ENCODE results near the gene YAP1.
"Not testable (repeated sequence)": the region's sequence is repeated elsewhere in the genome, so short reads cannot be mapped to it uniquely, and the experiment has no call there.

YAP1 gene

GRCh38 chr11:102166175-102167064 is 56.2 kb downstream of the YAP1 start:
- DNase-seq = no peak

GRCh38 chr11:102168481-102168880 is 58.2 kb downstream of the YAP1 start:
- DNase-seq = no peak

- no peak for DNase-seq
Measured at GRCh38 chr11:102171101-102171500, 60.9 kb downstream of the YAP1 start.

DNA sequence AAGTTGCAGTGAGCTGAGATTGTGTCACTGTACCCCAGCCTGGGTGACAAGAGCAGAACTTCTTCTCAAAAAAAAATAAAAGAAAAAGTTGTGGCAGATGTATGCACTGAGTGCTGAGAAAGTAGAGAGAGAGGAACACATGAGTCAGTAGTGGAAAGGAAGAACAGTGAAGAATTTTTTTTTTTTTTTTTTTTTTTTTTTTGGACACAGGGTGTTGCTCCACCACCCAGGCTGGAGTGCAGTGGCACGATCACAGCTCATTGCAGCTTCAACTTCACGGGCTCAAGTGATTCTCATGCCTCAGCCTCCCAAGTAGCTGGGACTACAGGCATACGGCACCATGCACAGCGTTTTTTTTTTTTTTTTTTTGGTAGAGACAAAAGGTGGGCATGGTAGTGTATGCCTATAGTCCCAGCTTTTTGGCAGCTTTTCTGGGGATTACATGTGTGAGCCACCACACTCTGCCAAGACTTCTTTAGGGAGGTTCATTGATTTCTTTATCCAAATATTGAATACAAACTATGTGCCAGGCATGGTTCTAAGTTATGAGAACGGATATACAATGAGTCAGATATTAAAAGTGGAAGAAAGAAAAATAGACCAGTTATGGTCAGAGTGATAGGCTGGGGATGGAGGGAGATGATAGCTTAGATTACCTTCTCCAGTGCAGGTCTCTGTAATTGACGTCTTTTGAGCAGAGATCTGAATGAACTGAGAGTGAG is 62.0 kb downstream of the YAP1 start:
- no peak for DNase-seq

DNA sequence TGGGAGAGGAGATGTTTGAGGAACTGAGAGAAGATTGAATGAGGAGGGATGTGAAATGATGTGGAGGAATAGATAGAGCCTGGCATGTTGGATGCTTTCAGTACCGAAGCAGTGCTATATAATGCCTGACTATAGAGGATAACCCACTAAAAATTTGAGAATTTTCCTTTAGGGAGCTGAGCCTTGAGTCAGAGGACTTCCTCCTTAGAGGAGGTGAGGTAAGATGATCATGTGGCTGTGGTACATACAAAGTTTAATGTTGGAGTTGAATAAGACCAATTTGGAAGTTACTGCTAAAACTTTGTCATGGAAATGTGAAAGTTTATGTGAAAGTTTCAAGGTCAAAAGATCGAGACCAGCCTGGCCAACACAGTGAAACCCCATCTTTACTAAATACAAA is 66.9 kb downstream of the YAP1 start:
- no peak for DNase-seq

- DNase-seq = peak; percentile 2
Measured at GRCh38 chr11:102177974-102178631, 67.9 kb downstream of the YAP1 start.

GRCh38 chr11:102179371-102179770 is 69.1 kb downstream of the YAP1 start:
- DNase-seq = no peak

- no peak for DNase-seq
Measured at GRCh38 chr11:102184269-102184987, 74.2 kb downstream of the YAP1 start.

DNA sequence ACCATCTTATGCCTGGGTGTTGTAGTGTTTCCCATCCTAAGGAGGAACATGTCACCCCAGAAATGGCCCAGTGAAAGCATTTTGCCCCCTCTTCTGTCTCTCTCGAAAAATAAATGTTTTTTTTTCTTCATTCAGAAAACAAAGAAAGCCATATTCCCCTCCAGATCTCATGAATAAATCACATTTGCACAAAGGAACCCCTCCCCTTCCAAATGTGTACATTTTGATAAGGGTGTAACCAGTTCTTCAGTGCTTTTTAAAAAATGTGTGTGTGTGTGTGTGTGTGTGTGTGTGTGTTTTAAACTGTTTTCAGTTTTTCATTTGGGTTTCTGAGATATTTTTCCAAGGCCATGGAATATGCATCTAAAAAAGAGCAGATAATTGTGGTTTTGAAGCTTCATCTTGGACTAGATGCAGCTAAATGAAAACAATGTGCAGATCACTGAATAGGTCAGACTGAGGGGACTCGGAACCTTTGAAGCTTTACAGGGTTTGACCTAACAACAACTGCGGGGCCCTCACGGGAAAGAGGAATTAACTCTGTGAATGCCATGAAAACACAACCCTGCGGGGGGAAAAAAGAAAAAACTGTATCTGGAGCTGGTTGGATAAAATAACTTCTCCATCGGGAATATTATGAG is 76.4 kb downstream of the YAP1 start:
- DNase-seq = no peak

- DNase-seq = no peak
Measured at GRCh38 chr11:102187416-102188151, 77.3 kb downstream of the YAP1 start.

DNA sequence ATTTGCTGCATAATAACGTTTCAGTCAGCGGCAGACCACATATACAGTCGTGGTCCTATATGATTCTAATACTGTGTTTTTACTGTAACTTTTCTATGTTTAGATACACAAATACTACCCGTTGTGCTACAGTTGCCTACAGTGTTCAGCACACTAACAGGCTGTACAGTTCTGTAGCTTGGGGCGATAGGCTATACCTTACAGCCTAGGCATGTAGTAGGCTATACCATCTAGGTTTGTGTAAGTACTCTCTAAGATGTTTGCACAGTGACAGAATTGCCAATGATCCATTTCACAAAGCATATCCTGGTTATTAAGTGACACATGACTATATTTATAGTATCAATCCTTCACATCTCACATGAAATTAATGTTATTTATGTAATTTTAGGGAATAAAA is 78.2 kb downstream of the YAP1 start:
- no peak for DNase-seq

GRCh38 chr11:102191832-102192231 is 81.6 kb downstream of the YAP1 start:
- no peak for DNase-seq

DNA sequence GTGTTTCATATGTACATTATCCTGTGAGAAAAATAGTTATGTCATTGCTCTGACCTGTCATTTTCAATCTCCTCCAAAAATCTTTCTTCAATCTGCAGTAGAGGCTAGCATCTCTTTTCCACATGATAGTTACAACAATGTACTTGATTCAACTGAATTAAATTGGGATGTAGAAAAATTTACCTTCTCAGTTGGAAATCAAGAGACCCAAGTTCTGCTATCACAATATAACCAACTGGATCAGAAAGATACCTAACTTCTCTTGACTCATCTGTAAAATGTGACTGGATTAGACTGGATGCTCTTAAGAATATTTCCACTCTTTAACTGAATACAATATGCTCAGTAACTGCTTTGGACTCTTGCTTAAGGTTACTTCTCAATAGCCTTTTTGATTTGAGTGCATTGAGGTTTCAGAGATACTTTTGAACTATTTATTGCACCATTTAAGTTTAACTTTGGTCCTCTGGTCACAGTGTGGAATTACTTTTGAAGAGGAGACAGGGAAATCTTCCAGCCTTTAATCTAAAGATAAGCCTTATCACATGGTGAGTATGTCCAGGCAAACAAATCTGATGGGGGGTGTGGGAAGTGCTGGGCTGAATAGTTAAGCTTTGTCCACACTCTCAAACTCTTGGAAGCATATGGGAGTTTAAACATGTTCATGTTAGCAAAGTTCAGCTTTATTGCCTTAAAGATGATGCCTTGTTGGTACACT is 82.3 kb downstream of the YAP1 start:
- DNase-seq = no peak

GRCh38 chr11:102194257-102194656 is 84.0 kb downstream of the YAP1 start:
- no peak for DNase-seq

DNA sequence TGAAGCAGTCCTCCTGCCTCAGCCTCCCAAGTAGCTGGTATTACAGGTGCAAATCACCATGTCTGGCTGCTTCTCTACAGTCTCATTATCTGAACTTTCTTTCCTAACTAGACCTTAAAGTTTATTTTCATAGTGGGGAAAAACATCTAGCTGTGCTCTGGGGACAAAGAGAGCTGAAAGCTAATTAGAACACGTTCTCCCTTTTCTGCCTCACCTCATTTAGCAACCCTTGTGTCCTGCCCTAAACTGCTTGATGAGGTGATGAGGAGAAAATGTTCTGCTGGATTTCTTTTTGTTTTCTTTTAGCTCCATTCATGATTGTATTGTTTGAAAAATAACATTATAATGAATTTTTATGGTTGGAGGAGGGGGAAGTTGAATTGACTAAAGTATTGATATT is 84.7 kb downstream of the YAP1 start:
- no peak for DNase-seq

GRCh38 chr11:102196351-102196750 is 86.1 kb downstream of the YAP1 start:
- DNase-seq = no peak

- no peak for DNase-seq
Measured at GRCh38 chr11:102196816-102197215, 86.6 kb downstream of the YAP1 start.

DNA sequence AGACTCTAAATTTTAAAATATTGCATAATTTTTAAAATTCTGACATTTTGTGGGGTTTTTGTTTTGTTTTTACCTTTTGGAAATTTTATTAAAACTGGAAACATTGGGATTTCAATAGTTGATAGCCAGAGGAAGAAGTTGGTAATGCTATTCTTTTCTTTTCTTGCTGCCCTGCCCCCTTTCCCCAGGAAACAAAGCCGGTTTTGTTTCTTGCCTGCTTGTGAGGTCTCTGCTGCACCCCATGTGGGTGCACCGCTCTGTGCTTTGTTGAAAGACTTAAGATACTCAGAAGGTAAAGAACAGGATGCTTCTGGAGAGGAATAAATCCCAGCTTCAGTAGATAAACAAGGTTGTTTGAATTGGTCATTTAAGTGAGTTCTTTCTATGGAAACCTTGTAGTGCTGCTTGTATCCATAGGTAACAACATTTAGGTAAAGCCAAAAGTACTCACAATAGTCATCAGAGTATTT is 87.5 kb downstream of the YAP1 start:
- no peak for DNase-seq

GRCh38 chr11:102199673-102200072 is 89.4 kb downstream of the YAP1 start:
- no peak for DNase-seq

DNA sequence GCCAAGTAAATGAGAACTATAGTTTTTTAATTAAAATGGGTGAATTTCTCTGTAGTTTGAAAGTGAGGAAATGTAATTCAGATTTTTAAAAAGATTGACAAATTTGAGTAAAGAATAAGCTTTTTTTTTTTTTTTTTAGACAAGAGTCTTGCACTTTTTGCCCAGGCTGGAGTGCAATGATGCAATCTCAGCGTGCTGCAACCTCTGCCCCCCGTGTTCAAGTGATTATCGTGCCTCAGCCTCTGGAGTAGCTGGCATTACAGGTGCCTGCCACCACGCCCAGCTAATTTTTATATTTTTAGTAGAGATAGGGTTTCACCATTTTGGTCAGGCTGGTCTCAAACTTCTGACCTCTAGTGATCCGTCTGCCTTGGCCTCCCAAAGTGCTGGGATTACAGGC is 90.1 kb downstream of the YAP1 start:
- DNase-seq = not testable (repeated sequence)

- no peak for DNase-seq
Measured at GRCh38 chr11:102201776-102202175, 91.5 kb downstream of the YAP1 start.

Data from activated CD4-positive, alpha-beta T cell treated with anti-CD3 and anti-CD28 coated beads, Interleukin-2, Interleukin-6, amounts not matched to agents 100 ng/mL and 50 ng/mL, durations not matched to agents 16 hours and 8 hours (primary cell).